Measurements from ENCODE around the gene MRFAP1L1. TPM values are rescaled to one million over a fixed set of nuclear protein-coding genes. Genes with fewer than 3 reads are reported as not detected.

Gene MRFAP1L1
- total RNA-seq, 1 experiment from 2014 or later, result 57.7 TPM

DNA sequence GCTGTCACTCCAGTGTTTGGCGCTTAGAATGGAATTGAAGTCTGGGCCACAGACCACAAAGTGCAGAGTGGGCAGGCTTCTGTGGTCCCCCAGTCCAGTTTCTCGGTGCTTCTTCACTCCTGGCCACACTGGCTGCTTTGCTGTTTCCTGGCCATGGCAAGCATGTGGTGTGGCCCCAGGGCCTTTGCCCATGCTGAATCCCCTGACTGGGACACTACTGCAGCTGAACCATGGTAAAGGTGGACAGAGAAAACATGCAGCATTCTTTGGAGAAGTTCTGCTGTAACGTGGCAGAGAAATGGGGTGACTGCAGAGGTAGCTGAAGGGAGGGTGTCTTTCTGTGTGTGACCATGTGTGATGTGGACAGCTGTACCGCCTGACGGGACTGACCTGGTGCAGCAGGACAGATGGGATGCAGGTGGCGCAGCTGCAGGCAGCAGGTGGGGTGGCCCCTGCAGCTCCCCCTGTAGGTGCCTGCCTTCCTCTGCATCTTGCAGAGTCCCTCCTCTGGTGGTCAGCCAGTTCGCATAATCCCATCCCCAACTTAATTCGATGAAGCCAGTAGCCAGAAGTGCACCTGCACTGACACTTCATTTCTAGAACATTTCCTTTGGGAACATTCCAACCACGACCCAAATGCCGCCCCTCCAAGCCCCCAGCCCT, 29.2 kb downstream of the MRFAP1L1 start:
- DNase-seq, result peak; percentile 80

More for the DNA sequence above, 29.2 kb downstream of the MRFAP1L1 start:
- Histone ChIP-seq H2BK15ac (ENCODE audit: low read depth, low read length) (no peak overlapping the region), H4K91ac (ENCODE audit: insufficient read length, low read depth, low read length) (no peak overlapping the region), H3K18ac (ENCODE audit: insufficient read length, low read depth, low read length) (no peak overlapping the region), H3K79me1 (ENCODE audit: insufficient read depth, low read depth, low read length, poor library complexity, severe bottlenecking) (peaks cover 6% of the 10 kb centered on the region), H2BK12ac (ENCODE audit: insufficient read length, low read depth, low read length) (no peak overlapping the region), H2AK5ac (ENCODE audit: insufficient read length, low read length) (no peak overlapping the region), H3K9ac (ENCODE audit: extremely low read depth, insufficient read length, low read length) (no peak overlapping the region), H2BK20ac (ENCODE audit: low read depth, low read length, poor library complexity, severe bottlenecking) (no peak overlapping the region), H3K56ac (ENCODE audit: insufficient read length, low read depth, low read length) (no peak overlapping the region), H3K27ac (ENCODE audit: insufficient read length, low read depth, low read length) (no peak overlapping the region), H4K20me1 (ENCODE audit: control insufficient read depth, insufficient read depth, insufficient read length) (no peaks in the 10 kb centered on the region), H4K5ac (ENCODE audit: insufficient read length, low read depth, low read length) (no peak overlapping the region), H4K8ac (replicated peaks; ENCODE audit: insufficient read length, low read depth, low read length) (no peak overlapping the region), H3K4ac (ENCODE audit: low read depth, low read length) (no peak overlapping the region), H3K9me3 (ENCODE audit: control insufficient read depth, low read depth, low read length) (no peaks in the 10 kb centered on the region), H3K23ac (ENCODE audit: insufficient read length, low read depth, low read length) (no peak overlapping the region), H3K14ac (ENCODE audit: insufficient read depth, low read length) (no peak overlapping the region), H3T11ph (ENCODE audit: low read length) (no peak overlapping the region), H2AFZ (ENCODE audit: low read length) (no peak overlapping the region), H2BK5ac (ENCODE audit: insufficient read length, low read length) (no peak overlapping the region), H2BK120ac (ENCODE audit: low read depth, low read length, poor library complexity, severe bottlenecking) (no peak overlapping the region), H3K79me2 (ENCODE audit: insufficient read depth, low read length) (peaks cover 7% of the 10 kb centered on the region; the same call in 1 of the 2 replicates), H3K23me2 (ENCODE audit: insufficient read length, low read depth, low read length, poor library complexity, severe bottlenecking) (no peaks in the 10 kb centered on the region), H3K4me2 (ENCODE audit: insufficient read depth, insufficient read length, low read length) (no peak overlapping the region), H3K4me1 (ENCODE audit: insufficient read depth, low read length) (peaks cover 3% of the 10 kb centered on the region; the same call in 1 of the 2 replicates), H3K27me3 (ENCODE audit: insufficient read depth, low read length) (no peaks in the 10 kb centered on the region)
- Mint-ChIP-seq H3K9me3 (no peaks in the 10 kb centered on the region; a peak in 3 of 5 replicates), H3K36me3 (ENCODE audit: insufficient read depth in 1 of 3, low read depth in 3 of 3) (peaks cover 22 to 26% (median 23%) of the 10 kb centered on the region in 3 experiments; a peak in 6 of 7 replicates), H3K4me3 (no peak overlapping the region), H3K27ac (no peak overlapping the region), H3K27me3 (ENCODE audit: low read depth) (peaks cover 7% of the 10 kb centered on the region), H3K4me1 (peaks cover 15 to 18% of the 10 kb centered on the region in 2 experiments)
- WGBS (ENCODE audit: extremely low coverage, insufficient read length, low lambda C conversion rate), result no CpG with 5 or more reads among the region's 10 CpGs
- TF ChIP-seq, protein P1, sequence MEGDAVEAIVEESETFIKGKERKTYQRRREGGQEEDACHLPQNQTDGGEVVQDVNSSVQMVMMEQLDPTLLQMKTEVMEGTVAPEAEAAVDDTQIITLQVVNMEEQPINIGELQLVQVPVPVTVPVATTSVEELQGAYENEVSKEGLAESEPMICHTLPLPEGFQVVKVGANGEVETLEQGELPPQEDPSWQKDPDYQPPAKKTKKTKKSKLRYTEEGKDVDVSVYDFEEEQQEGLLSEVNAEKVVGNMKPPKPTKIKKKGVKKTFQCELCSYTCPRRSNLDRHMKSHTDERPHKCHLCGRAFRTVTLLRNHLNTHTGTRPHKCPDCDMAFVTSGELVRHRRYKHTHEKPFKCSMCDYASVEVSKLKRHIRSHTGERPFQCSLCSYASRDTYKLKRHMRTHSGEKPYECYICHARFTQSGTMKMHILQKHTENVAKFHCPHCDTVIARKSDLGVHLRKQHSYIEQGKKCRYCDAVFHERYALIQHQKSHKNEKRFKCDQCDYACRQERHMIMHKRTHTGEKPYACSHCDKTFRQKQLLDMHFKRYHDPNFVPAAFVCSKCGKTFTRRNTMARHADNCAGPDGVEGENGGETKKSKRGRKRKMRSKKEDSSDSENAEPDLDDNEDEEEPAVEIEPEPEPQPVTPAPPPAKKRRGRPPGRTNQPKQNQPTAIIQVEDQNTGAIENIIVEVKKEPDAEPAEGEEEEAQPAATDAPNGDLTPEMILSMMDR (conservative IDR thresholded peaks at IDR 0.05), result peak; percentile 76
